Body of pancreas (tissue), 4 donors: ENCODE measurements around the gene RUBCN. TPM values are rescaled to one million over a fixed set of nuclear protein-coding genes. Genes with fewer than 3 reads are reported as not detected.
"Not testable (repeated sequence)": the region's sequence is repeated elsewhere in the genome, so short reads cannot be mapped to it uniquely, and the experiment has no call there.

Experiments used
- ATAC-seq: fragments of 150-250 bp; one replicate; pipeline ENCODE4 v1.9.1; 2016
- DNase-seq, 4 donors: peaks; one replicate each; pipeline ENCODE4 v3.0.0-alpha.2; 2019
- H3K27ac ChIP-seq, 4 donors: fragments of 200-600 bp; sonication (generic); 1 replicate in 3 of 4; 2 replicates in 1 of 4; pipeline versions ENCODE4 v1.5.1 to v1.6.1; 2016 to 2019; ENCODE audit warnings: mild to moderate bottlenecking in 1 of 4, mixed read lengths in 1 of 4, moderate library complexity in 1 of 4
- H3K27me3 ChIP-seq, 2 donors: fragments of 200-600 bp; sonication (generic); one replicate each; pipeline ENCODE4 v1.6.0; 2016; ENCODE audit warnings: mild to moderate bottlenecking in 1 of 2
- H3K36me3 ChIP-seq, 2 donors: fragments of 200-600 bp; sonication (generic); replicated peaks in 1 of 2; 2 replicates each; pipeline ENCODE4 v1.5.1; 2016; ENCODE audit warnings: low read depth in 2 of 2; ENCODE audit not compliant: insufficient read depth in 1 of 2
- H3K4me1 ChIP-seq: fragments of 200-600 bp; sonication (generic); one replicate; pipeline ENCODE4 v1.6.0; 2016
- H3K4me3 ChIP-seq, 2 donors: fragments of 200-600 bp; sonication (generic); 1 replicate in 1 of 2; 2 replicates in 1 of 2; pipeline ENCODE4 v1.5.1; 2016 to 2019
- H3K9me3 ChIP-seq, 3 donors: fragments of 200-600 bp; sonication (generic); 1 replicate in 2 of 3; 2 replicates in 1 of 3; pipeline ENCODE4 v1.5.1; 2016
- WGBS, 2 donors: methylation state at CpG; one replicate each; pipeline ENCODE4 v1.1.5; 2017; 5-methylcytosine and 5-hydroxymethylcytosine counted together
- intact Hi-C: fragments of 100-400 bp; cut with DNase I; formaldehyde crosslinking; loops from one replicate; pipeline ENCODE4 v1.15.1; 2023
- total RNA-seq, 2 donors: library from RNA; depleted of rRNA; stranded (reverse); fragments of >200 nt; gene quantifications; one replicate each; pipeline ENCODE4 v1.1.0, GENCODE V29; 2016
- TF ChIP-seq, protein P1 (sequence below), 7 experiments: fragments of 450-650 bp in 4 of 7; fragments of 200-600 bp in 3 of 7; sonication (generic) in 3 of 7; IDR thresholded peaks; one replicate each; pipeline ENCODE4 v1.5.1; 2016 to 2019; ENCODE audit warnings: antibody characterized with exemption in 7 of 7

The RUBCN gene
- total RNA-seq, 2 donors from 2014 or later = 23.1 to 33.0 TPM

DNA sequence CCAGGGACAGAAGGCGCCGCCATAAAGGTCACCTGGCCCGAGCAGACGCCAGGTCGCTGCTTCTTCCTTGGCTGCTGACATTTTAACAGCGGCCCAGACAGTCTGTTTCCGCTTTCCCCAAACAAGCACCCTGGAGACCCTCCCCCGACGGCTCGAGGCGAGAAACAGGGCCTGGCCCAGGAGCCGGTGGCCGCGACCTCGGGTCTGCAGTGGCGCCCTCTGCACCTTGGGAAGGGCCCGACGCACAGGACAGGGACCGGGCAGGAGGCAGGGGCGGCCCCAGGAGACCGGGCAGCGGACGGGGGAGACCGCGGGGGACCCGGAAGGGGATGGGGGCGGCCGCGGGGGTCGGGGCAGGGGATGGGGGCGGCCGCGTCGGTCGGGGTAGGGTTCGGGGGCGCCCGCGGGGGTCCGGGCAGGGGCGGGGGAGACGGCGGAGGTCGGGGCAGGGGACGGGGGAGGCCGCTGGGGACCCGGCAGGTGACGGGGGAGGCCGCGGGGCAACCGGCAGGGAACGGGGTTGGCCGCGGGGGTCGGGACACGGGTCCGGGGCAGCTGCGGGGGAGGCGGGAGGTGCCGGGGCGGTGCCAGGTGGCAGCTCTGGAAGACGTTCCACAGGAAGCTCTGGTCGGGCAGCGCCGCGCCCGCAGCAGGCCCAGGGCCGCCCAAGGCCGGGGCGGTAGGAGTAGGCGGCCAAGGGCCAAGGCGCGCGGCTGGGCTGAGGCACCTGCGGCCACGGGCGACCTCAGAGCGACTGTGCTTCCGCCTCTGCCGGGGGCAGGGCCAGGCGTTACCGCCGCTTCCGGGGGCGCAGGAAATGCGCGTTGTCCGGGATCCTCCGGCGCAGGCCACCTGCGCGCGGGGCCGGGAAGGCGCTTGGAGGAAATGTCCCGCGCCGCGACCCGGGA, 82.4 kb downstream of the RUBCN start:
- H3K36me3 ChIP-seq, H3K9me3 ChIP-seq, H3K27me3 ChIP-seq, H3K4me1 ChIP-seq, intact Hi-C loops: not testable (repeated sequence)
- Histone ChIP-seq H3K4me3 (peak overlapping the region in 1 of 2 donors; percentile 34), H3K27ac (peak overlapping the region in 3 of 4 donors; percentile 57 to 85 (median 70))
- ATAC-seq (peak; percentile 99), DNase-seq (peak in 1 of 4 donors; percentile 31)
- 3% methylated on average over 13 of the region's 100 CpGs; no CpG with 5 or more reads in 1 of the 2 donors for WGBS, 2 donors

- 33% methylated on average over 1 of the region's 10 CpGs; no CpG with 5 or more reads in 1 of the 2 donors for WGBS, 2 donors
- H3K27ac ChIP-seq, H3K27me3 ChIP-seq, H3K4me1 ChIP-seq, H3K4me3 ChIP-seq, H3K9me3 ChIP-seq, ATAC-seq, DNase-seq, H3K36me3 ChIP-seq, intact Hi-C loops: not testable (repeated sequence)
Observed at GRCh38 chr3:197652860-197653259, 83.8 kb downstream of the RUBCN start.

GRCh38 chr3:197647649-197648048, 89.1 kb downstream of the RUBCN start:
- intact Hi-C loops, H3K4me3 ChIP-seq, H3K27ac ChIP-seq, H3K9me3 ChIP-seq, H3K36me3 ChIP-seq, H3K4me1 ChIP-seq, H3K27me3 ChIP-seq, DNase-seq, ATAC-seq: not testable (repeated sequence)
- 100% methylated on average over 2 to 4 of the region's 7 CpGs for WGBS, 2 donors

DNA sequence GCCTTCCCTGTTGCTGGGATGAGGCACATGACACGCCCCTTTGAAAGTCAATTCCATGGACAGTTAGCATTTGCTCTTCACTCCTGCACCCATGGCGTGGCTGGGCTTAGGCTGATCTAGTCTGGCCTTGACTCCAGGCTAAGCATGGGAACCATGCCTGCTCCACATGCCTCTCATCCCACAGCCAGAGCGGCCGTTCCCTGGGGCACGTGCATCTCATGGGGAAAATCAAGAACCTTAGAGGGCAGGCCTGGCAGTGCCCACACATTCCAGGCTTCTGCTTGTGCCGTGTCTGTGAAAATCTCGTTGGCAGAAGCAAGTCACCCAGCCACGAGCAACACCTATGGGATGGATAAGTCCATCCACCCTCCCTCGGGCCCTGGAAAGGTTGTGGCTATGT, 89.5 kb downstream of the RUBCN start:
- H3K4me1 ChIP-seq, H3K4me3 ChIP-seq, H3K9me3 ChIP-seq, H3K27me3 ChIP-seq, H3K27ac ChIP-seq, ATAC-seq, DNase-seq, H3K36me3 ChIP-seq, intact Hi-C loops: not testable (repeated sequence)
- 96% methylated on average over 7 of the region's 9 CpGs; no CpG with 5 or more reads in 1 of the 2 donors for WGBS, 2 donors

GRCh38 chr3:197646294-197646693, 90.4 kb downstream of the RUBCN start:
- H3K4me1 ChIP-seq, H3K36me3 ChIP-seq, H3K27me3 ChIP-seq, H3K9me3 ChIP-seq, DNase-seq, intact Hi-C loops, ATAC-seq, H3K4me3 ChIP-seq, H3K27ac ChIP-seq: not testable (repeated sequence)
- WGBS, 2 donors = 89 to 90% methylated on average over 11 to 12 of the region's 12 CpGs

- H3K4me3 ChIP-seq, intact Hi-C loops, H3K27ac ChIP-seq, DNase-seq, H3K4me1 ChIP-seq, H3K36me3 ChIP-seq, H3K9me3 ChIP-seq, ATAC-seq, H3K27me3 ChIP-seq: not testable (repeated sequence)
- 62 to 79% methylated on average over 3 to 10 of the region's 10 CpGs for WGBS, 2 donors
Observed at GRCh38 chr3:197637556-197637955, 99.1 kb downstream of the RUBCN start.

GRCh38 chr3:197631989-197632388, 104.7 kb downstream of the RUBCN start:
- DNase-seq = peak in 1 of 4 donors; percentile 27
- H3K4me1 ChIP-seq, ATAC-seq, H3K27me3 ChIP-seq, H3K27ac ChIP-seq, H3K9me3 ChIP-seq, H3K4me3 ChIP-seq, intact Hi-C loops, H3K36me3 ChIP-seq: not testable (repeated sequence)
- TF ChIP-seq, protein P1, sequence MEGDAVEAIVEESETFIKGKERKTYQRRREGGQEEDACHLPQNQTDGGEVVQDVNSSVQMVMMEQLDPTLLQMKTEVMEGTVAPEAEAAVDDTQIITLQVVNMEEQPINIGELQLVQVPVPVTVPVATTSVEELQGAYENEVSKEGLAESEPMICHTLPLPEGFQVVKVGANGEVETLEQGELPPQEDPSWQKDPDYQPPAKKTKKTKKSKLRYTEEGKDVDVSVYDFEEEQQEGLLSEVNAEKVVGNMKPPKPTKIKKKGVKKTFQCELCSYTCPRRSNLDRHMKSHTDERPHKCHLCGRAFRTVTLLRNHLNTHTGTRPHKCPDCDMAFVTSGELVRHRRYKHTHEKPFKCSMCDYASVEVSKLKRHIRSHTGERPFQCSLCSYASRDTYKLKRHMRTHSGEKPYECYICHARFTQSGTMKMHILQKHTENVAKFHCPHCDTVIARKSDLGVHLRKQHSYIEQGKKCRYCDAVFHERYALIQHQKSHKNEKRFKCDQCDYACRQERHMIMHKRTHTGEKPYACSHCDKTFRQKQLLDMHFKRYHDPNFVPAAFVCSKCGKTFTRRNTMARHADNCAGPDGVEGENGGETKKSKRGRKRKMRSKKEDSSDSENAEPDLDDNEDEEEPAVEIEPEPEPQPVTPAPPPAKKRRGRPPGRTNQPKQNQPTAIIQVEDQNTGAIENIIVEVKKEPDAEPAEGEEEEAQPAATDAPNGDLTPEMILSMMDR (IDR thresholded peaks at IDR 0.05) = peak in 3 of 7 experiments; percentile 13 to 38 (median 21)
- 9 to 21% methylated on average over 8 to 9 of the region's 11 CpGs for WGBS, 2 donors

DNA sequence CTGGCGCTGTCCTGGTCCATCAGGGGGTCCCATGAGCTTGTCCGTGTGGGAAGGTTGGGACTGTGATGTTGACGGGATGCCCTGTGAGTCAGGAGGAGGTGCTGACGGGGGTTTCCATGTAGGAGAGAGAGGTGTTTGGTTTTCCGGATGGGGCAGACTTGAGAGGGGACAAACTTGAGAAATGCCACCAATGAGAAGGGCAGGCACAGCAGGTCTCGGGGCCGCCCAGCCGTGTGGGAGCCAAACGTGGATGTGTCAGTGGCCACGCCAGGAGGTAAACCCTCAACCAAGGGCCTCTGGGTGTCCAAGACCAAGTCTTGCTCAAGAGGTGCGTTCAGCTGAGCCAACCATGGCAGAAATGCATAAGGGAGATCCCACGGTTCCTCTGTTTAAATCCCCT, 105.9 kb downstream of the RUBCN start:
- 80 to 86% methylated on average over 12 of the region's 12 CpGs for WGBS, 2 donors
- H3K9me3 ChIP-seq, DNase-seq, H3K4me3 ChIP-seq, ATAC-seq, H3K4me1 ChIP-seq, intact Hi-C loops, H3K27me3 ChIP-seq, H3K36me3 ChIP-seq, H3K27ac ChIP-seq: not testable (repeated sequence)

GRCh38 chr3:197629286-197629685, 107.4 kb downstream of the RUBCN start:
- H3K9me3 ChIP-seq, H3K4me3 ChIP-seq, DNase-seq, ATAC-seq, H3K4me1 ChIP-seq, H3K36me3 ChIP-seq, intact Hi-C loops, H3K27me3 ChIP-seq, H3K27ac ChIP-seq: not testable (repeated sequence)
- 87 to 90% methylated on average over 12 of the region's 14 CpGs for WGBS, 2 donors
